ENCODE measurements around the gene WDR72. TPM values are rescaled to one million over a fixed set of nuclear protein-coding genes. Genes with fewer than 3 reads are reported as not detected.

Gene WDR72
- total RNA-seq, 1 donor from 2014 or later: under 0.01 TPM

DNA sequence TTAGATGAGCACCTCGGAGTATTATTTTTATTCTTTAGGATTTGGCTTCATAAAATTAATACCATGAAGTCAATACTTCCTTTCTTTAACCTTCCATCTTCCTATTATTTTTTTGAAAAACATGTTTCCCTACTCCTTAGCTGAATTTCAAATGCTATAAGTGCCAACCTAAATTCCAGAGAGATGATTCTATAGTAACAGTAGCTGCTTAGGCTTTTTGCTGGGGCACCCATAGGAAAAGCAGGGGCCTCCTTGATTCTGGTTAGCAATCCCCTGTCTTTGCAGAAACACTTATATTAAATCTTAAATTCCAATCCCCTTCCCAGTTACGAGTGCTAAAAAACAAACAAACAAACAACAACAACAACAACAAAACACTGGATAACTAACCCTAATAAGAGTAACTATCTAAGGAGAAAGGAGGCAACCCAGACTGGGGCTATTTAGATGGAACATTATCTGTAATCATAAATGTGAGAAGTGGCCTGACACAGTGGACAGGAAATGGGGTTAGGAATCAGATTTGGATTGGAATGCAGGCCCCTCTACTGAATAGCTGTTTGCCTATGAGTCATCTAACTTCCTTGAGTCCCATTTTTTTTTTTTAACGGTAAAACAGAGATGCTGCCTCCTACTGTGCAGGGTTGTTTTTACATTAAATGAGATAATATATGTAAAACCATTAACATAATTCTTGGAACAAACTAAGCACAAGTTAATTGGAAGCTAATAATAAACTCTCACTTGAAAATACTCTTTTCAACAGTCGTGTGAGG, 148.1 kb downstream of the WDR72 start:
- Histone ChIP-seq H3K9me3 (ENCODE audit: control insufficient read depth in 3 of 3, low read length in 3 of 3) (no peaks in the 10 kb centered on the region), H3K4me1 (ENCODE audit: control insufficient read depth in 3 of 3, insufficient read depth in 3 of 3, low read length in 3 of 3) (no peaks in the 10 kb centered on the region), H3K36me3 (ENCODE audit: control insufficient read depth in 3 of 3, insufficient read depth in 3 of 3, low read length in 3 of 3) (no peaks in the 10 kb centered on the region), H3K9ac (ENCODE audit: low read depth in 1 of 3, low read length in 3 of 3) (no peak overlapping the region), H3K4me3 (ENCODE audit: low read length in 3 of 3) (no peak overlapping the region), H3K27ac (ENCODE audit: low read depth, low read length) (no peak overlapping the region), H3K27me3 (ENCODE audit: control insufficient read depth in 3 of 3, insufficient read depth in 3 of 3, low read length in 3 of 3) (no peaks in the 10 kb centered on the region)

DNA sequence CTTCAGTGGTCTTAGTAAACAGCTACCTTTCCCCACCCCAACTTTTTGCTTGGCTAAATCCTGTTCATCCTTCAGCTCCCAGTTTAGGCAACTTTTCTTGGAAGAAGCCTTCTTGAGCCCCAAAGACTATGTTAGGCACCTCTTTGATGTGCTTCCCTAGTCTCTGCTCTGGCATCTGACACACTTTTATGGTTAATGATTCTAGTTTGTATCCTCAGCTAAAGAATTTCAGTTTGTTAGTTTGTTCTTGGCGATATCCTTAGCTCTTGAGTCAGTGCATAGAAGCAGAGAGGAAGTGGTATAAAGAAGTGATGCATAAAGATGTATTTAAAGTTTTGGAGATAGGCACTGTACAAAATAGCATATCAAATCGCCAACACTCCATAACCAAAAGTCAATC, 168.4 kb downstream of the WDR72 start:
- Histone ChIP-seq H3K9ac (ENCODE audit: low read depth in 1 of 3, low read length in 3 of 3) (no peak overlapping the region), H3K36me3 (ENCODE audit: control insufficient read depth in 3 of 3, insufficient read depth in 3 of 3, low read length in 3 of 3) (no peaks in the 10 kb centered on the region), H3K9me3 (ENCODE audit: control insufficient read depth in 3 of 3, low read length in 3 of 3) (no peaks in the 10 kb centered on the region), H3K27ac (ENCODE audit: low read depth, low read length) (no peak overlapping the region), H3K4me3 (ENCODE audit: low read length in 3 of 3) (no peak overlapping the region), H3K27me3 (ENCODE audit: control insufficient read depth in 3 of 3, insufficient read depth in 3 of 3, low read length in 3 of 3) (no peaks in the 10 kb centered on the region), H3K4me1 (ENCODE audit: control insufficient read depth in 3 of 3, insufficient read depth in 3 of 3, low read length in 3 of 3) (peaks cover 0 to 3% (median 0%) of the 10 kb centered on the region in 3 donors)

- Histone ChIP-seq H3K9me3 (ENCODE audit: control insufficient read depth in 3 of 3, low read length in 3 of 3) (no peaks in the 10 kb centered on the region), H3K27ac (ENCODE audit: low read depth, low read length) (no peak overlapping the region), H3K4me3 (ENCODE audit: low read length in 3 of 3) (no peak overlapping the region), H3K36me3 (ENCODE audit: control insufficient read depth in 3 of 3, insufficient read depth in 3 of 3, low read length in 3 of 3) (no peaks in the 10 kb centered on the region), H3K27me3 (ENCODE audit: control insufficient read depth in 3 of 3, insufficient read depth in 3 of 3, low read length in 3 of 3) (no peaks in the 10 kb centered on the region), H3K9ac (ENCODE audit: low read depth in 1 of 3, low read length in 3 of 3) (no peak overlapping the region), H3K4me1 (ENCODE audit: control insufficient read depth in 3 of 3, insufficient read depth in 3 of 3, low read length in 3 of 3) (peaks cover 0 to 3% (median 0%) of the 10 kb centered on the region in 3 donors)
Measured at GRCh38 chr15:53590380-53590779, 169.1 kb downstream of the WDR72 start.

DNA sequence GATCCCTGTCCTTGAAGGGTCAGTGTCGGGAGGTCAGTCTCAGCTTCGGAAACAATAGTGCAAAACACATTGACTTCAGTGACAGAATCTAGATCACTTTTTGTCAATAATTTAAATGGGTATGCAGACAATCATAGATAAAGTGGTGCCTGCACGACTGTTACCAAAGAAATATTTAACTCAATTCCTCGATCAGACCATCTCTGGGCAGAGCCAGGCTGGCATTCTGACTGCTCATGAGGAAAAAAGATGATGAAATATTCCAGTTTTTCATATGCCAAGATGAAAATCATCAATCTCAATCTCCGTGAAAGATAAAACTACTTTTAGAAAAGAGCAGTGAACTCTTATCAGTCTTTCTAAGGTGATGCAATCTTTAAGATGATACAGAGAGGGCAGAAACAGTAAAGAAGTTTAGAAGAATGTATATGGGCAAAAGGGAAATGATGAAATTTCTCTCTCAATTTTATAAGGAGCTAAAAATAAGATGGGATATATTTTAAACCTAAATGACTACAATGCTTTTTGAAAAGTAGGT, 169.9 kb downstream of the WDR72 start:
- no peak overlapping the region for H3K9ac ChIP-seq (ENCODE audit: low read depth in 1 of 3, low read length in 3 of 3)
- H3K9me3 ChIP-seq (ENCODE audit: control insufficient read depth in 3 of 3, low read length in 3 of 3): no peaks in the 10 kb centered on the region
- peaks cover 0 to 3% (median 0%) of the 10 kb centered on the region in 3 donors for H3K4me1 ChIP-seq (ENCODE audit: control insufficient read depth in 3 of 3, insufficient read depth in 3 of 3, low read length in 3 of 3)
- H3K36me3 ChIP-seq (ENCODE audit: control insufficient read depth in 3 of 3, insufficient read depth in 3 of 3, low read length in 3 of 3): no peaks in the 10 kb centered on the region
- H3K27me3 ChIP-seq (ENCODE audit: control insufficient read depth in 3 of 3, insufficient read depth in 3 of 3, low read length in 3 of 3): no peaks in the 10 kb centered on the region
- no peak overlapping the region for H3K27ac ChIP-seq (ENCODE audit: low read depth, low read length)
- no peak overlapping the region for H3K4me3 ChIP-seq (ENCODE audit: low read length in 3 of 3)

GRCh38 chr15:53588773-53589172, 170.7 kb downstream of the WDR72 start:
- Histone ChIP-seq H3K9me3 (ENCODE audit: control insufficient read depth in 3 of 3, low read length in 3 of 3) (no peaks in the 10 kb centered on the region), H3K36me3 (ENCODE audit: control insufficient read depth in 3 of 3, insufficient read depth in 3 of 3, low read length in 3 of 3) (no peaks in the 10 kb centered on the region), H3K4me3 (ENCODE audit: low read length in 3 of 3) (no peak overlapping the region), H3K27ac (ENCODE audit: low read depth, low read length) (no peak overlapping the region), H3K4me1 (ENCODE audit: control insufficient read depth in 3 of 3, insufficient read depth in 3 of 3, low read length in 3 of 3) (peaks cover 0 to 3% (median 0%) of the 10 kb centered on the region in 3 donors), H3K27me3 (ENCODE audit: control insufficient read depth in 3 of 3, insufficient read depth in 3 of 3, low read length in 3 of 3) (no peaks in the 10 kb centered on the region), H3K9ac (ENCODE audit: low read depth in 1 of 3, low read length in 3 of 3) (no peak overlapping the region)

GRCh38 chr15:53586799-53587198, 172.7 kb downstream of the WDR72 start:
- no peak overlapping the region for H3K4me3 ChIP-seq (ENCODE audit: low read length in 3 of 3)
- H3K9ac ChIP-seq (ENCODE audit: low read depth in 1 of 3, low read length in 3 of 3): no peak overlapping the region
- no peak overlapping the region for H3K27ac ChIP-seq (ENCODE audit: low read depth, low read length)
- no peaks in the 10 kb centered on the region for H3K36me3 ChIP-seq (ENCODE audit: control insufficient read depth in 3 of 3, insufficient read depth in 3 of 3, low read length in 3 of 3)
- H3K9me3 ChIP-seq (ENCODE audit: control insufficient read depth in 3 of 3, low read length in 3 of 3): no peaks in the 10 kb centered on the region
- no peaks in the 10 kb centered on the region for H3K27me3 ChIP-seq (ENCODE audit: control insufficient read depth in 3 of 3, insufficient read depth in 3 of 3, low read length in 3 of 3)
- peaks cover 0 to 3% (median 0%) of the 10 kb centered on the region in 3 donors for H3K4me1 ChIP-seq (ENCODE audit: control insufficient read depth in 3 of 3, insufficient read depth in 3 of 3, low read length in 3 of 3)

DNA sequence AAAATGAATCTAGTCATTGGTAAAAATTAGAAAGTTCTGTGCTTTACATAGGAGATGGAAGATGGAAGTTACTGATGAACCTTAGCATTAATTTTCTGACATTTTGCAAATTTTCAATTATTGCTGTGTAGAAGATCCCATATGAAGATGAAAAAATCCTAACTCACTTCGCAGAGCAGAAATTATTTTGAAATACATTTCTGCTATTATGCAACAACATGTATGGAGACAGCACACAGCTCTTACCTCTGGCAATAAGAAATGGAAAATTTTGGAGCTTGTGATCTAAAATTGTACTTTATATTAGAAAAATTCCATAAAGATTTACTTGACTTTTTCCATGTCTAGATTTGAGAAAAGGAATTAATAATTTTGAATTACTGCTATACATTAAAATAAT, 177.9 kb downstream of the WDR72 start:
- no peak overlapping the region for H3K27ac ChIP-seq (ENCODE audit: low read depth, low read length)
- no peaks in the 10 kb centered on the region for H3K27me3 ChIP-seq (ENCODE audit: control insufficient read depth in 3 of 3, insufficient read depth in 3 of 3, low read length in 3 of 3)
- H3K9me3 ChIP-seq (ENCODE audit: control insufficient read depth in 3 of 3, low read length in 3 of 3): no peaks in the 10 kb centered on the region
- H3K36me3 ChIP-seq (ENCODE audit: control insufficient read depth in 3 of 3, insufficient read depth in 3 of 3, low read length in 3 of 3): no peaks in the 10 kb centered on the region
- H3K9ac ChIP-seq (ENCODE audit: low read depth in 1 of 3, low read length in 3 of 3): no peak overlapping the region
- no peaks in the 10 kb centered on the region for H3K4me1 ChIP-seq (ENCODE audit: control insufficient read depth in 3 of 3, insufficient read depth in 3 of 3, low read length in 3 of 3)
- H3K4me3 ChIP-seq (ENCODE audit: low read length in 3 of 3): no peak overlapping the region

DNA sequence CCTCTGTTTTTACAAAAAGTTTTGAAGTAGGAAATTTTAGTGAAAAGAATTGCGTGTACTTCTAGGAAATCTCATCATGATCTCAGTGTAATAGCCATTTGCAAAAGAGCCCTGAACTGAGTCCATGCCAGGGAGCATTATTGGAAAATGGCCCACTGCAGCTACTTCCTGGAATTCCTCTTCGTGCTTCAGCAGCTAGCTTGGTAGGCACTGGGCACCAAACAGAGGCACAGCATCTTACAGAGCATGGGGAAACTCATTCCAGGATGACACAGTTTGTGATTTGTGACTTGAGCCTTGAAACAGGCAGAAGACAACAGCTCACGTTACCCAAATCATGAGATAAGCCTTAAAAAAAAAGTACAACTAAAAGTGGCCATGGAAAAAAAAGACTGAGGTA, 179.1 kb downstream of the WDR72 start:
- Histone ChIP-seq H3K36me3 (ENCODE audit: control insufficient read depth in 3 of 3, insufficient read depth in 3 of 3, low read length in 3 of 3) (no peaks in the 10 kb centered on the region), H3K4me1 (ENCODE audit: control insufficient read depth in 3 of 3, insufficient read depth in 3 of 3, low read length in 3 of 3) (no peaks in the 10 kb centered on the region), H3K27me3 (ENCODE audit: control insufficient read depth in 3 of 3, insufficient read depth in 3 of 3, low read length in 3 of 3) (no peaks in the 10 kb centered on the region), H3K9me3 (ENCODE audit: control insufficient read depth in 3 of 3, low read length in 3 of 3) (no peaks in the 10 kb centered on the region), H3K9ac (ENCODE audit: low read depth in 1 of 3, low read length in 3 of 3) (no peak overlapping the region), H3K27ac (ENCODE audit: low read depth, low read length) (no peak overlapping the region), H3K4me3 (ENCODE audit: low read length in 3 of 3) (no peak overlapping the region)

GRCh38 chr15:53576841-53577240, 182.6 kb downstream of the WDR72 start:
- H3K27ac ChIP-seq (ENCODE audit: low read depth, low read length): no peak overlapping the region
- H3K9me3 ChIP-seq (ENCODE audit: control insufficient read depth in 3 of 3, low read length in 3 of 3): no peaks in the 10 kb centered on the region
- no peaks in the 10 kb centered on the region for H3K27me3 ChIP-seq (ENCODE audit: control insufficient read depth in 3 of 3, insufficient read depth in 3 of 3, low read length in 3 of 3)
- H3K9ac ChIP-seq (ENCODE audit: low read depth in 1 of 3, low read length in 3 of 3): no peak overlapping the region
- H3K36me3 ChIP-seq (ENCODE audit: control insufficient read depth in 3 of 3, insufficient read depth in 3 of 3, low read length in 3 of 3): no peaks in the 10 kb centered on the region
- no peak overlapping the region for H3K4me3 ChIP-seq (ENCODE audit: low read length in 3 of 3)
- no peaks in the 10 kb centered on the region for H3K4me1 ChIP-seq (ENCODE audit: control insufficient read depth in 3 of 3, insufficient read depth in 3 of 3, low read length in 3 of 3)

GRCh38 chr15:53573091-53573490, 186.4 kb downstream of the WDR72 start:
- no peaks in the 10 kb centered on the region for H3K9me3 ChIP-seq (ENCODE audit: control insufficient read depth in 3 of 3, low read length in 3 of 3)

More at GRCh38 chr15:53573091-53573490, 186.4 kb downstream of the WDR72 start:
- no peaks in the 10 kb centered on the region for H3K4me1 ChIP-seq (ENCODE audit: control insufficient read depth in 3 of 3, insufficient read depth in 3 of 3, low read length in 3 of 3)
- no peak overlapping the region for H3K9ac ChIP-seq (ENCODE audit: low read depth in 1 of 3, low read length in 3 of 3)
- H3K27ac ChIP-seq (ENCODE audit: low read depth, low read length): no peak overlapping the region
- no peak overlapping the region for H3K4me3 ChIP-seq (ENCODE audit: low read length in 3 of 3)
- H3K27me3 ChIP-seq (ENCODE audit: control insufficient read depth in 3 of 3, insufficient read depth in 3 of 3, low read length in 3 of 3): no peaks in the 10 kb centered on the region
- no peaks in the 10 kb centered on the region for H3K36me3 ChIP-seq (ENCODE audit: control insufficient read depth in 3 of 3, insufficient read depth in 3 of 3, low read length in 3 of 3)

Measured in skeletal muscle tissue (tissue), 4 donors.